C4-2B (cell line): ENCODE data around the gene RRAGD.

Experiments used
- H3K27ac ChIP-seq: fragments of 450-650 bp; 2 replicates; pipeline ENCODE4 v1.5.1; 2017
- ZFX ChIP-seq: fragments of 450-650 bp; IDR thresholded peaks from 2 replicates; pipeline ENCODE4 v1.6.1; 2017
- TF ChIP-seq, protein P1 (sequence below): fragments of 450-650 bp; conservative IDR thresholded peaks from 2 replicates; pipeline ENCODE4 v1.5.1; 2017; ENCODE audit warnings: mild to moderate bottlenecking

The RRAGD gene

DNA sequence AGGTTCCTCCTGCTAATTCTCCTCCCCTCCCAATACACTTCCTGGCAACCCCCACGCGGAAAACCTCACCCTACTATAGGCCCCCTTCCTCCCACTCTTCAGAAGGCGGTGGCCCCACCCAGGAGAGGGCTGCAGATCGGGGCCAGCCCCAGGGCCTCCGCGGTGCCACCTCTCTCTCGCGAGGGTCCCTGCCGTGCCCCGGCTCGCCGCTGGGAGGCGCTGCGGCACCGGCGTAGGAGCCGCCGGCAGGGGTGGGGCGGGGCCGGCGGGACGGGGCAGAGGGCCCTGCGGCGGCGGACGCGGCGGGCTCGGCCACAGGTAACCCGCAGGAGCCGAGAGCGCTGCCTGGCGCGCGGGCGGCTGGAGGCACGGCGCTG, 20.8 kb upstream of the RRAGD start, which contains the start of gene ANKRD6:
Gene ANKRD6, plus strand, starts transcription at position 278 of the 377 bp plus-strand sequence. CDS start 133,825 bp downstream, outside the sequence.
- H3K27ac ChIP-seq, result no peak within 1 kb of the TSS
- TF ChIP-seq, protein P1, sequence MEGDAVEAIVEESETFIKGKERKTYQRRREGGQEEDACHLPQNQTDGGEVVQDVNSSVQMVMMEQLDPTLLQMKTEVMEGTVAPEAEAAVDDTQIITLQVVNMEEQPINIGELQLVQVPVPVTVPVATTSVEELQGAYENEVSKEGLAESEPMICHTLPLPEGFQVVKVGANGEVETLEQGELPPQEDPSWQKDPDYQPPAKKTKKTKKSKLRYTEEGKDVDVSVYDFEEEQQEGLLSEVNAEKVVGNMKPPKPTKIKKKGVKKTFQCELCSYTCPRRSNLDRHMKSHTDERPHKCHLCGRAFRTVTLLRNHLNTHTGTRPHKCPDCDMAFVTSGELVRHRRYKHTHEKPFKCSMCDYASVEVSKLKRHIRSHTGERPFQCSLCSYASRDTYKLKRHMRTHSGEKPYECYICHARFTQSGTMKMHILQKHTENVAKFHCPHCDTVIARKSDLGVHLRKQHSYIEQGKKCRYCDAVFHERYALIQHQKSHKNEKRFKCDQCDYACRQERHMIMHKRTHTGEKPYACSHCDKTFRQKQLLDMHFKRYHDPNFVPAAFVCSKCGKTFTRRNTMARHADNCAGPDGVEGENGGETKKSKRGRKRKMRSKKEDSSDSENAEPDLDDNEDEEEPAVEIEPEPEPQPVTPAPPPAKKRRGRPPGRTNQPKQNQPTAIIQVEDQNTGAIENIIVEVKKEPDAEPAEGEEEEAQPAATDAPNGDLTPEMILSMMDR, result peak; percentile 73
- TF ChIP-seq ZFX, result no peak

DNA sequence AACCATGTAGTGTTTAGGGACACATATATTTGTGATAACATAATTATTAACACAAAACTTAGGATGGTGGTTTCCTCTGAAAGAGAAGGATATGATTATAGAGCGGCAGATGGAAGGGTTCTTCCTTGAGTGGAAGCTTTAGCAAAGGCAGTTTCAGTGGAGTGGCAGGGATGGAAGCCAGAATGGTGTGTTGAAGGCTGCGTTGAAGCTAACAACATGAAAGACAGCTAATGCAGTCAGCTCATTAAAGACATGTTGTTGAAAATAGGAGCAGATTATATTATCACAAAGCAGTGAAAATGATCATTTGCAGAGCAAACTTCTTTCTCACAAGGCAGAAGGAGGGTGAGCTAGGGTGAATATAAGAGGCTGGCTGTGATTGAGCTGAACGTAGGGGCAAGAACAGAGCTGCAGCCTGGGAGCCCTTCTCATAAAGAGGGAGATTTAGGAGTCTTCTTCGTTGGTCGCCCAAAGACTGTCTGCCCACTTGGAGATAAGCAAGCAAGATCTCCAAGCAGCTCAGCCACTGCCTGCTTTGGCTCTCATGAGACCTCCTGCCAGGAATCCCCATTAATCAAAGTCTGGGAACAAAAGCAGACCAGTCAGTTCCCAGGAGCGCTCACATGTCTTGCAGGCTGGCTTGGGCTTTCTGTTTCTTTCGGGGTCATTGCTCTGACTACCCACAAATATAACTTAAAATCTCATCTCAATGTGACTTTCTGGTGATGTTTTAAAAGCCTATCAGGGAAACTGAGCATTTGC, 18.3 kb upstream of the RRAGD start:
- TF ChIP-seq, protein P1, result no peak
- TF ChIP-seq ZFX, result no peak
- H3K27ac ChIP-seq, result no peak overlapping the region

DNA sequence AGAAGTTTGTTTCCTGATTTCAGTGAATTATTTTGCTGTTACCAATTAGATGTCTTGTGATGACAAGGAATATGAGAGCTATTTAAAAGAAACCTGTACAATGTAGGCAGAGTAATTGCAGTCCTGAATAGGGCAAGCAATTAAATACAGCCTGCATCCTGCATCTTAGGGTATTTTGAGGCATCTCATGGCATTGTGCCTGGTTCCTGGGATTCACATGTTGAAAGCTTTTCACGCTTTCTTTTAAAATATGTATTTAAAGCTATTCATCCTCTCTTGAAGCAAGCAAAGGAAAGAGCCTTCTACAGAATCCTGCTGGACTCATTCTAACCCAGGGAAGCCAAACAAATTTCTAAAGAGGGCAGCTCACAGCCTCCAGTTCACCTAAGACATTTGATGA, 4.7 kb upstream of the RRAGD start:
- TF ChIP-seq, protein P1, result no peak
- TF ChIP-seq ZFX, result no peak
- no peak overlapping the region for H3K27ac ChIP-seq

DNA sequence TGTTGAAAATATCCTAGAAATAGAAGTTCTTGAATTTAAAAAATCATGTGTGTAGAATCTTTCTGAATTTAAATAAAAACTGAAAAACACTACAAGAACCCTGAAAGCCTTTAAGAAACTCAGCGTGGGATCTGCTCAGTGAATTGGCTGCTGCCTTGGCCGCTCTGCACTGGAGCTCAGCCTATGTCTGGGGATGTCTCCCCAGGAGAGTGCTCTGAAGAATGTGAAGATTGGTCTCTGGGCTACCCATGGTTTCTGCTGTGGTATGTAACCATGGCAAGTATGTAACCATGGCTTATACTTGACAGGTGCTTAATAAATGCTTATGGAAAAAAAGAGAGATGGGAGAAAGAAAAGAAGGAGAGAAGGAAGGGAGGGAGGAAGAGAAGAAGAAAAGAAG, 3.1 kb upstream of the RRAGD start:
- no peak overlapping the region for H3K27ac ChIP-seq
- TF ChIP-seq, protein P1, result no peak
- TF ChIP-seq ZFX, result no peak

DNA sequence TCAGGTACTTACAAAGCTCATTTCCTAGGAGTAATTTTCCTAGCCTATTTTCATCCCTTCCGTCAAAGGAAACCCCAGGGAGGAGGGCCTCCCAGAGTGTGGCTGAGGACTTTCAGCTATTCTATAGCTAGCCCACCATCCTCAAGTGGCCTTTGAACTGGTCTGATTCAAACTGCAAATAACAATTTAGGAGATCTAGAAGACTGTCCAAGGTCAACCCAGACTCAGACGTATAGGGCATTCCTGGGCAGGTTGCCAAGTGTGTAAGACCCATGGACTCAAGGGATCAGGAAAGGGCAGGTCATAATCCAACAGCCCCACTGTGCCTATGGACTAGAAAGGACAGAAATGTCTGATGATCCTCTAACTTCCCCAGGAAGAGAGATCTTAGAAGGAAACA, 2.1 kb upstream of the RRAGD start:
- H3K27ac ChIP-seq, result no peak overlapping the region
- TF ChIP-seq ZFX, result no peak
- TF ChIP-seq, protein P1, result no peak

DNA sequence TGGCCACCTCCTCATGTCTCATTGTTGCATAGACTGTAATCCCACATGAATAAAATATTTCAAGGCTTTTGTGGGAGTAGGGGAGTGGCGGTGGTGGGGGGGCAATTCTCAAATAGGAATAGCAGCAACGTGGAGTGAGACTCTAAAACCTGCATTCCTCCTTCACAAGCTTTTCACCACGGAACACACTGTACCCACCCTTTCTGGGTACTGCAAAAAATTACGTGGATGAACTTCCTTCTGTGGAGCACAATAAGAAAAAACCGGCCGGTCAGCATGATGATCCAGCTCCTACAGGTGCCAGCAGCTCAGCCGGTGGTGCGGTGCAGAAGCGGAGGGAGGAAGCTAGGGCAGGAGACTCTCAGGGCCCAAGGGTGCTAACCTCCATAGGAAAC, 930 bp upstream of the RRAGD start:
- no peak overlapping the region for H3K27ac ChIP-seq
- no peak for TF ChIP-seq ZFX
- TF ChIP-seq, protein P1, result no peak

DNA sequence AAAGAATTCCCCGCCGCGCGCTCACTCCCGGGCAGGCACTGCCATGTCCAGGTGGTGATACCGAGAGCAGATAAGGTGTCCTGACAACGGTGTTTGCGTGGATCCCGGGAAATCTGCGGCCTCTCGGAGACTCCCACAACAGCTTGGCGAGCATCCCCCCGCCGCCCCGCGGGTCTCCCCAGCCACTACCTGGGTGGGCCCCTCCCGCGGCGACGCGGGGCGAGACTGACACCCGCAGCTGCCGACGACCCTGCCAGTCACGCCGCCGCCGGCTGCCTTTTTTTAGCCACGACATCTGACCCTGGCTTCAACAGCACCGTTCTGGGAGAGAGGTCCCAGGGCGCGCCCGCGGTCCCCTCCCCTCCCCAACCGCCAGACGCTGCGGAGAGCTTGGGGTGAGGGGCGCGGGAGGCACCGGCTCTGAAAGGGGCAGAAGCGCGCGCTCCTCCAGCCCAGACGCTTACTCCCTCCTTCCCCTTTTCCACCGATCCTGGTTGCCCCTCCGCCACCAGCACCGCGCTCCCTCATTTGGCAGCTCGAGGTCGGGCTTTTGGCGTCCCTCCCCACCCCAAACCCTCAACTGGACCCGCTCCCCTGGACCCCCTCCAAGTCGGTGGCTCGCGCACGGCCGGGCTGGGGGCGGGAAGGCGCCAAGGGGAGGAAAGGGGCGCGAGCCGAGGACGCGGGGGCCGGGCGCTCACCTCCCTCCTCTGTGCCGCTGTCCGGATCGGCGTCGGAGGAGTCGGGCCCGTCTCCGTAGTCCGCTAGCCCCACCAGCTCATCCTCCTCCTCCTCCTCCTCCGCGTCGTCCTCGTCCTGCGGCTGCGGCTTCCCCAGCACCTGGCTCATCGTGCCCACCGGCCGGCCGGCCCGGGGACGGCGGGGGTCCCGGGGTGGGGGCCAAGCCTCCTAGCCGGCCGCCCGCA, 665 bp downstream of the RRAGD start:
- TF ChIP-seq ZFX, result no peak
- TF ChIP-seq, protein P1, result no peak
- peak overlapping the region; percentile 45; the same call in 1 of the 2 replicates for H3K27ac ChIP-seq
